ENCODE measurements around the gene EME2. TPM values are rescaled to one million over a fixed set of nuclear protein-coding genes. Genes with fewer than 3 reads are reported as not detected.

Gene EME2
- total RNA-seq, 1 experiment from 2014 or later, result 24.2 TPM

DNA sequence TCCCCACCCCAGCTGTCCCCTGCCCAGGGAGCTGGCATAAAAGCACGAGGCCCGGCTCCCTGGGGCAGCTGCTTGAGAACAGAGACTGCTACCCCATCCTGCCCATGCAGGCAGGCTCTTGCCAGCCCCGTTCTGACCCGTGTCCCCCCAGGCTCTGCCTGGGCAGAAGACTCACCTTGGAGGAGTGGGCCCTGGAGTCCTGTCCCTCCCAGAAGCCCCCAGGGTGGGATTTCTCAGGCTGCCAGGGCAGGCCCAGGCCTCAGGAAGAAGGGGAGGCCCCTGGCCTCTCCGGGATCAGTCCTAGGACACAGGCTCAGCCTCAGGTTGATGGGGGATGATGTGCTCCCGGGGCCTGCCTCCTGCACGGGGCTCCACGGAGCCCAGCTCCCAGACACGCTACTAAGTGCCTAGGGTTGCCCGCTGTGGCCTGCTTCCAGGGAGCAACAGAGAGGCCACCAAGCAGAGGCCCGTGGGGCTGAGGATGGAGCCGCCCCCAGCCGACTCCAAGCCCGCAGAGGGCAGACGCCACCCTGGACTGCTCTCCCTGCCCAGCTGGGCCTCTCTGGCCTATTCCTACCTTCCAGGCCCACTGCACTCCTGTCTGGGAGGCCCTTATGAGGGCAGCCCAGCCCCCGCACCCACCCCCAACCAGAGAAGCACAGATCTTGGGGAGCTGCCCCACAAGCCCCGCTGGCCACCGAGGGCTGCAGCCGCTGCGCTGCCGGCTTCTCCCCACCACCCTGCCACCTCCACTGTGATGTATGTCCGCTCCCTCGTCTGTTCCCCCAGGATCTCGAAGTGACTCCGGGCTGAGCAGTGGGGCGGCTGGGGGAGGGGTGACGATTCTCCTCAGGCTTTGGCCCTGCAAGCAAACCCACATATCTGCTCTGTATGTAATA is 3.0 kb upstream of the EME2 start:
- intact Hi-C loops (cut with micrococcal nuclease; ENCODE audit: unreplicated experiment), result loop anchor here (5.0 kb wide), 2 partner anchors 92 to 193 kb away; partner anchors contain the start of genes JPT2 and RPS2
- H3K27ac ChIP-seq, result no peak overlapping the region

DNA sequence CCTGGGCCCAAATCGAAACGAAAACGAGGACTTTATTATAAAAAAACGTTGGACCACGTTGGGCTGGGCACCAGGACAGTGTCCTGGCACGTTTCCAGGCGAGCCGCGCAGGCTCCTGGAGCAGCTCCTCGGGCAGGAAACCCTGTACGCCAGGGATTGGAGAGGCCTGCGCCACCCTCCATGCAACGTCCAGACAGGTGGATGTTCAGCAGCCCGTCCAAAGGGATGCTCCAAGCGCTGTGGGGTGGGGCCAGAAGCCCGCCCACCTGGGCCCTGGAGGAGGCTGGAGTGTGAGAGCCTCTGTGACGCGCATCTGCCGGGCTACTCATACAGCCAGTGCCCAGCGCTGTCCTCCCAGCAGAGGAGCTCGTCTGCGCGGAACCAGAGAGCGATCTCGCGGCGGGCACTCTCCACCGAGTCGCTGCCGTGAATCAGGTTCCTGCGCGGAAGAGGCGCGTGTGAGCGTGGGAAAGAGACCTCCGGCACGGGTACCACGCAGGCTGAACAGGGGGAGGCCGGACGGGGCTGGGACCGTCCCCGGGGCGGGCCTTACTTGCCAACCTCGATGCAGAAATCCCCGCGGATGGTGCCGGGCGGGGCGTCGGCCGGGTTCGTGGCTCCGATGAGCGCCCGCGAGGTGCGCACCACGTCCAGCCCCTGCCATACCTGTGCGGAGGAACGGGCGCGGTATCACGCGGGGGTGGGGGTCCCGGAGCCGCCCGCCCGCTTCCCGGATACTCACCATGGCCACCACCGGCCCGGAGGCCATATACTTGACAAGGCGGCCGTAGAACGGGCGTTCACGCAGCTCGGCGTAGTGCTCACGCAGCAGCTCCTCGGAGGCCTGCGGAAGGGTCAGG is 2.1 kb upstream of the EME2 start:
- intact Hi-C loops (cut with micrococcal nuclease; ENCODE audit: unreplicated experiment), result loop anchor here (5.0 kb wide), 2 partner anchors 93 to 192 kb away; partner anchors contain the start of genes JPT2 and RPS2
- CTCF ChIA-PET, result interaction anchor here (0.6 kb wide), 1 partner anchor 159 kb away, joined by 3 read pairs; no protein-coding TSS in a partner anchor
- peaks cover 19% of the 10 kb centered on the region for H4K20me1 ChIP-seq (ENCODE audit: insufficient read depth)
- no peaks in the 10 kb centered on the region for H3K9me3 ChIP-seq (ENCODE audit: insufficient read depth, low read depth)
- no TSS peak for BruUV-seq (replicated peaks)
- peak in 1 of 2 experiments; percentile 74 for DNase-seq
- no peak for TF ChIP-seq CTCF (conservative IDR thresholded peaks at IDR 0.05)
- TF ChIP-seq EZH2 (IDR thresholded peaks at IDR 0.05; ENCODE audit: low read depth), result no peak
- no peak overlapping the region for H3K27ac ChIP-seq
- H3F3A ChIP-seq (ENCODE audit: insufficient read depth, low read depth), result peaks cover 32% of the 10 kb centered on the region; the same call in 1 of the 2 replicates
- 0 out of 2 replicates have a peak, but pooled peaks cover 5% of the 10 kb centered on the region for H3K36me3 ChIP-seq (ENCODE audit: low read depth)
- no peaks in the 10 kb centered on the region for H3K27me3 ChIP-seq (ENCODE audit: insufficient read depth, low read depth)
- POLR2A ChIA-PET (ENCODE audit: unreplicated experiment), result interaction anchor here (0.6 to 0.7 kb wide), 3 partner anchors 25 to 118 kb away, joined by 3 to 4 read pairs (median 3); no protein-coding TSS in a partner anchor
- H3K4me2 ChIP-seq, result peak overlapping the region; percentile 99
- H3K4me1 ChIP-seq (replicated peaks; ENCODE audit: insufficient read depth), result peaks cover 19% of the 10 kb centered on the region
- H2AFZ ChIP-seq, result no peak overlapping the region
- peaks cover 36% of the 10 kb centered on the region for H3K79me2 ChIP-seq (ENCODE audit: low read depth)
- H3K4me3 ChIP-seq, result peak overlapping the region; percentile 77
- H3K9me2 ChIP-seq (ENCODE audit: insufficient read depth), result no peaks in the 10 kb centered on the region

More for the DNA sequence above, 3.0 kb upstream of the EME2 start:
- H3K27me3 ChIP-seq (ENCODE audit: insufficient read depth, low read depth), result no peaks in the 10 kb centered on the region
- CTCF ChIA-PET, result no interaction called here
- peak overlapping the region; percentile 77; the same call in 1 of the 2 replicates for H3K4me3 ChIP-seq
- H3K4me1 ChIP-seq (replicated peaks; ENCODE audit: insufficient read depth), result peaks cover 14% of the 10 kb centered on the region
- no peaks in the 10 kb centered on the region for H3K9me3 ChIP-seq (ENCODE audit: insufficient read depth, low read depth)
- no peak for DNase-seq
- H3K9me2 ChIP-seq (ENCODE audit: insufficient read depth), result no peaks in the 10 kb centered on the region
- H4K20me1 ChIP-seq (ENCODE audit: insufficient read depth), result peaks cover 11% of the 10 kb centered on the region
- no peak for TF ChIP-seq EZH2 (IDR thresholded peaks at IDR 0.05; ENCODE audit: low read depth)
- TF ChIP-seq CTCF (conservative IDR thresholded peaks at IDR 0.05), result no peak
- no peak overlapping the region for H2AFZ ChIP-seq
- peak overlapping the region; percentile 99; the same call in 1 of the 2 replicates for H3K4me2 ChIP-seq
- H3F3A ChIP-seq (ENCODE audit: insufficient read depth, low read depth), result peaks cover 31% of the 10 kb centered on the region; the same call in 1 of the 2 replicates
- POLR2A ChIA-PET (ENCODE audit: unreplicated experiment), result interaction anchor here (0.6 to 0.7 kb wide), 2 partner anchors 13 to 24 kb away, joined by 3 to 4 read pairs; partner anchors contain the start of genes NUBP2 and SPSB3
- H3K36me3 ChIP-seq (ENCODE audit: low read depth), result 0 out of 2 replicates have a peak, but pooled peaks cover 5% of the 10 kb centered on the region
- peaks cover 27% of the 10 kb centered on the region for H3K79me2 ChIP-seq (ENCODE audit: low read depth)
- no TSS peak for BruUV-seq (replicated peaks)

Measured in PC-9 (cell line).